ENCODE measurements around the gene UNC5A. TPM values are rescaled to one million over a fixed set of nuclear protein-coding genes. Genes with fewer than 3 reads are reported as not detected.

Gene UNC5A
- total RNA-seq, 1 experiment from 2014 or later: 10.1 TPM

GRCh38 chr5:176830422-176830994, 20.1 kb downstream of the UNC5A start:
- POLR2A ChIA-PET: no interaction called here
- CTCF ChIA-PET: no interaction called here
- Histone ChIP-seq H4K20me1 (ENCODE audit: insufficient read depth) (no peaks in the 10 kb centered on the region), H3K9me2 (ENCODE audit: insufficient read depth) (no peaks in the 10 kb centered on the region), H3K4me1 (ENCODE audit: control insufficient read depth in 1 of 2, insufficient read depth in 2 of 2, low read length in 2 of 2) (no peaks in the 10 kb centered on the region), H3K27ac (ENCODE audit: low read depth, low read length) (no peak overlapping the region), H3K27me3 (ENCODE audit: insufficient read depth, low read length) (no peaks in the 10 kb centered on the region), H2AFZ (ENCODE audit: low read depth, low read length, poor library complexity, severe bottlenecking) (no peak overlapping the region), H3K36me3 (ENCODE audit: control insufficient read depth in 1 of 2, insufficient read depth in 2 of 2, low read length in 2 of 2) (no peaks in the 10 kb centered on the region), H3K79me2 (ENCODE audit: insufficient read depth, low read length) (no peaks in the 10 kb centered on the region), H3K4me2 (ENCODE audit: low read length) (no peak overlapping the region), H3K9me3 (ENCODE audit: control insufficient read depth in 1 of 2, insufficient read depth in 1 of 2, low read depth in 1 of 2, low read length in 2 of 2) (no peaks in the 10 kb centered on the region), H3K9ac (ENCODE audit: low read length) (no peak overlapping the region), H3K4me3 (replicated peaks in 1 of 2; ENCODE audit: low read depth in 1 of 2, low read length in 2 of 2) (no peak overlapping the region)
- intact Hi-C loops (cut with micrococcal nuclease): no loop called here
- no TSS peak for BruUV-seq (replicated peaks)
- no peak for TF ChIP-seq SIN3A (IDR thresholded peaks at IDR 0.05; ENCODE audit: low read depth)
- TF ChIP-seq SRF (IDR thresholded peaks at IDR 0.05; ENCODE audit: low read depth): no peak
- no peak for TF ChIP-seq POLR2A (IDR thresholded peaks at IDR 0.05; ENCODE audit: borderline replicate concordance, extremely low read depth, insufficient read depth, insufficient read length)
- no peak for TF ChIP-seq YY1 (IDR thresholded peaks at IDR 0.05; ENCODE audit: extremely low read depth, insufficient replicate concordance, low read depth, low read length)
- TF ChIP-seq POLR2AphosphoS5 (IDR thresholded peaks at IDR 0.05; ENCODE audit: low read depth, low read length): no peak
- TF ChIP-seq EZH2 (IDR thresholded peaks at IDR 0.05): no peak
- TF ChIP-seq ELF1 (IDR thresholded peaks at IDR 0.05; ENCODE audit: borderline replicate concordance, low read depth): no peak
- DNase-seq (ENCODE audit: low read depth, low spot score) (no peak), ATAC-seq (no peak)
- RAD21 ChIA-PET (ENCODE audit: low non-redundant PET in 1 of 2, low total read pairs in 2 of 2, uncharacterized antibody in 2 of 2, unreplicated experiment in 2 of 2): interaction anchor here in 1 of 2 experiments (0.8 kb wide), 1 partner anchor 228 kb away, joined by 3 read pairs; no protein-coding TSS in a partner anchor

- H2AFZ ChIP-seq (ENCODE audit: low read depth, low read length, poor library complexity, severe bottlenecking): no peak overlapping the region
- CTCF ChIA-PET: no interaction called here
- intact Hi-C loops (cut with micrococcal nuclease): no loop called here
- DNase-seq (ENCODE audit: low read depth, low spot score): no peak
- H3K27me3 ChIP-seq (ENCODE audit: insufficient read depth, low read length): no peaks in the 10 kb centered on the region
- no peak overlapping the region for H3K4me2 ChIP-seq (ENCODE audit: low read length)
- H3K36me3 ChIP-seq (ENCODE audit: control insufficient read depth in 1 of 2, insufficient read depth in 2 of 2, low read length in 2 of 2): no peaks in the 10 kb centered on the region
- H3K9ac ChIP-seq (ENCODE audit: low read length): no peak overlapping the region
- H3K4me3 ChIP-seq (replicated peaks in 1 of 2; ENCODE audit: low read depth in 1 of 2, low read length in 2 of 2): no peak overlapping the region
- BruUV-seq (replicated peaks): no TSS peak
- H3K9me2 ChIP-seq (ENCODE audit: insufficient read depth): no peaks in the 10 kb centered on the region
- no peaks in the 10 kb centered on the region for H3K79me2 ChIP-seq (ENCODE audit: insufficient read depth, low read length)
- H3K27ac ChIP-seq (ENCODE audit: low read depth, low read length): no peak overlapping the region
- TF ChIP-seq POLR2AphosphoS5 (IDR thresholded peaks at IDR 0.05; ENCODE audit: low read depth, low read length) (no peak), SP1 (IDR thresholded peaks at IDR 0.05; ENCODE audit: low read depth) (no peak), CBX3 (IDR thresholded peaks at IDR 0.05; ENCODE audit: low read depth) (no peak), ZNF274 (IDR thresholded peaks at IDR 0.05; ENCODE audit: low read depth, low read length) (no peak), ELF1 (IDR thresholded peaks at IDR 0.05; ENCODE audit: borderline replicate concordance, low read depth) (no peak), ZBTB33 (IDR thresholded peaks at IDR 0.05; ENCODE audit: extremely low read depth, insufficient replicate concordance, low read length) (no peak), ATF3 (IDR thresholded peaks at IDR 0.05) (no peak), REST (IDR thresholded peaks at IDR 0.05; ENCODE audit: low read depth) (no peak), EZH2phosphoT487 (IDR thresholded peaks at IDR 0.05; ENCODE audit: borderline replicate concordance) (no peak)
- ATAC-seq: no peak
- no peaks in the 10 kb centered on the region for H3K4me1 ChIP-seq (ENCODE audit: control insufficient read depth in 1 of 2, insufficient read depth in 2 of 2, low read length in 2 of 2)
- no peaks in the 10 kb centered on the region for H3K9me3 ChIP-seq (ENCODE audit: control insufficient read depth in 1 of 2, insufficient read depth in 1 of 2, low read depth in 1 of 2, low read length in 2 of 2)
- RAD21 ChIA-PET (ENCODE audit: low non-redundant PET in 1 of 2, low total read pairs in 2 of 2, uncharacterized antibody in 2 of 2, unreplicated experiment in 2 of 2): no interaction called here
- POLR2A ChIA-PET: no interaction called here
- H4K20me1 ChIP-seq (ENCODE audit: insufficient read depth): no peaks in the 10 kb centered on the region
Observed at GRCh38 chr5:176830995-176831423, 20.6 kb downstream of the UNC5A start.
